Measurements from ENCODE around the gene GKN1. TPM values are rescaled to one million over a fixed set of nuclear protein-coding genes. Genes with fewer than 3 reads are reported as not detected.

Gene GKN1
- total RNA-seq, 2 donors from 2014 or later, result not detected

- Histone ChIP-seq H3K9me3 (no peaks in the 10 kb centered on the region), H3K27me3 (replicated peaks; ENCODE audit: insufficient read depth) (no peaks in the 10 kb centered on the region), H3K4me1 (replicated peaks) (no peaks in the 10 kb centered on the region), H3K4me3 (no peak overlapping the region), H3K27ac (no peak overlapping the region), H3K36me3 (no peaks in the 10 kb centered on the region)
- intact Hi-C loops (cut with DNase I), result no loop called here
- 90% methylated on average over 5 of the region's 5 CpGs for WGBS
- TF ChIP-seq POLR2AphosphoS5 (IDR thresholded peaks at IDR 0.05), result no peak
- no peak for DNase-seq (ENCODE audit: low spot score)
Observed at GRCh38 chr2:68987021-68987503, 12.6 kb downstream of the GKN1 start.

GRCh38 chr2:68989035-68989434 lies 14.6 kb downstream of the GKN1 start:
- H3K9me3 ChIP-seq, result no peaks in the 10 kb centered on the region
- no peaks in the 10 kb centered on the region for H3K36me3 ChIP-seq
- no peaks in the 10 kb centered on the region for H3K4me1 ChIP-seq (replicated peaks)
- no peaks in the 10 kb centered on the region for H3K27me3 ChIP-seq (replicated peaks; ENCODE audit: insufficient read depth)
- TF ChIP-seq POLR2AphosphoS5 (IDR thresholded peaks at IDR 0.05) (no peak), CTCF (IDR thresholded peaks at IDR 0.05) (no peak), POLR2A (IDR thresholded peaks at IDR 0.05) (no peak)
- intact Hi-C loops (cut with DNase I), result no loop called here
- DNase-seq (ENCODE audit: low spot score), result no peak
- no peak overlapping the region for H3K27ac ChIP-seq
- H3K4me3 ChIP-seq, result no peak overlapping the region
- WGBS, result 59% methylated on average over 5 of the region's 5 CpGs

GRCh38 chr2:68992341-68992740 lies 17.9 kb downstream of the GKN1 start:
- H3K36me3 ChIP-seq, result no peaks in the 10 kb centered on the region
- H3K9me3 ChIP-seq, result no peaks in the 10 kb centered on the region
- no peaks in the 10 kb centered on the region for H3K4me1 ChIP-seq (replicated peaks)
- intact Hi-C loops (cut with DNase I), result no loop called here
- H3K4me3 ChIP-seq, result no peak overlapping the region
- WGBS, result 77% methylated on average over 5 of the region's 5 CpGs
- no peaks in the 10 kb centered on the region for H3K27me3 ChIP-seq (replicated peaks; ENCODE audit: insufficient read depth)
- no peak for DNase-seq (ENCODE audit: low spot score)
- H3K27ac ChIP-seq, result no peak overlapping the region
- TF ChIP-seq POLR2AphosphoS5 (IDR thresholded peaks at IDR 0.05), result no peak
- TF ChIP-seq CTCF (IDR thresholded peaks at IDR 0.05), result no peak
- no peak for TF ChIP-seq POLR2A (IDR thresholded peaks at IDR 0.05)

GRCh38 chr2:68992933-68993332 lies 18.5 kb downstream of the GKN1 start:
- Histone ChIP-seq H3K27me3 (replicated peaks; ENCODE audit: insufficient read depth) (no peaks in the 10 kb centered on the region), H3K27ac (no peak overlapping the region), H3K4me3 (no peak overlapping the region), H3K9me3 (no peaks in the 10 kb centered on the region), H3K4me1 (replicated peaks) (no peaks in the 10 kb centered on the region), H3K36me3 (no peaks in the 10 kb centered on the region)
- intact Hi-C loops (cut with DNase I), result no loop called here
- WGBS, result 89% methylated on average over 3 of the region's 3 CpGs
- TF ChIP-seq POLR2AphosphoS5 (IDR thresholded peaks at IDR 0.05) (no peak), POLR2A (IDR thresholded peaks at IDR 0.05) (no peak), CTCF (IDR thresholded peaks at IDR 0.05) (no peak)
- DNase-seq (ENCODE audit: low spot score), result no peak

- H3K27ac ChIP-seq, result no peak overlapping the region
- H3K27me3 ChIP-seq (replicated peaks; ENCODE audit: insufficient read depth), result no peaks in the 10 kb centered on the region
- H3K4me1 ChIP-seq (replicated peaks), result no peaks in the 10 kb centered on the region
- H3K9me3 ChIP-seq, result no peaks in the 10 kb centered on the region
- DNase-seq (ENCODE audit: low spot score), result no peak
- no peaks in the 10 kb centered on the region for H3K36me3 ChIP-seq
- intact Hi-C loops (cut with DNase I), result no loop called here
- H3K4me3 ChIP-seq, result no peak overlapping the region
- TF ChIP-seq CTCF (IDR thresholded peaks at IDR 0.05), result no peak
- no peak for TF ChIP-seq POLR2AphosphoS5 (IDR thresholded peaks at IDR 0.05)
- no peak for TF ChIP-seq POLR2A (IDR thresholded peaks at IDR 0.05)
- 71% methylated on average over 7 of the region's 7 CpGs for WGBS
Observed at GRCh38 chr2:68993660-68994059, 19.2 kb downstream of the GKN1 start.
